HepG2 (cell line): Measurements from ENCODE around the gene KRTAP5-10. TPM values are rescaled to one million over a fixed set of nuclear protein-coding genes. Genes with fewer than 3 reads are reported as not detected.

Experiments
- CCAR2 ChIP-seq: fragments of 200-400 bp; formaldehyde crosslinking; optimal IDR thresholded peaks from 2 replicates; pipeline ENCODE3; 2018; ENCODE audit warnings: low read depth, mild to moderate bottlenecking, low read length, moderate library complexity
- CSRNP1 ChIP-seq: sonication (generic); formaldehyde crosslinking; IDR thresholded peaks from 2 replicates; pipeline ENCODE4 v1.8.1; 2023; ENCODE audit warnings: mild to moderate bottlenecking, missing genetic modification reagents
- HOMEZ ChIP-seq: IDR thresholded peaks from 2 replicates; pipeline ENCODE4 v1.6.1; 2016; ENCODE audit warnings: low read depth
- MXD3 ChIP-seq: IDR thresholded peaks from 2 replicates; pipeline ENCODE4 v1.6.1; 2016; ENCODE audit warnings: mild to moderate bottlenecking, missing biosample characterization, missing genetic modification reagents
- NFE2L1 ChIP-seq: sonication (generic); formaldehyde crosslinking; IDR thresholded peaks from 2 replicates; pipeline ENCODE4 v1.4.0; 2020; ENCODE audit warnings: missing genetic modification reagents, mild to moderate bottlenecking, borderline replicate concordance
- NFRKB ChIP-seq: fragments of 450-650 bp; IDR thresholded peaks from 2 replicates; pipeline ENCODE4 v1.6.1; 2017
- PHF21A ChIP-seq: sonication (generic); formaldehyde crosslinking; IDR thresholded peaks from 2 replicates; pipeline ENCODE4 v1.5.0; 2020; ENCODE audit warnings: mild to moderate bottlenecking, missing genetic modification reagents
- RBAK ChIP-seq: sonication (generic); formaldehyde crosslinking; IDR thresholded peaks from 2 replicates; pipeline ENCODE4 v1.5.1; 2020; ENCODE audit warnings: mild to moderate bottlenecking, missing genetic modification reagents
- SNRNP70 ChIP-seq: fragments of 200-400 bp; formaldehyde crosslinking; IDR thresholded peaks from 2 replicates; pipeline ENCODE4 v1.6.1; 2017; ENCODE audit warnings: mild to moderate bottlenecking, low read depth, low read length, moderate library complexity
- ZBTB1 ChIP-seq: sonication (generic); formaldehyde crosslinking; IDR thresholded peaks from 2 replicates; pipeline ENCODE4 v1.4.0; 2020; ENCODE audit warnings: missing genetic modification reagents, borderline replicate concordance
- ZNF318 ChIP-seq: sonication (generic); formaldehyde crosslinking; IDR thresholded peaks from 2 replicates; pipeline ENCODE4 v1.4.0; 2020; ENCODE audit warnings: mild to moderate bottlenecking, missing genetic modification reagents
- ZNF329 ChIP-seq: sonication (generic); formaldehyde crosslinking; IDR thresholded peaks from 2 replicates; pipeline ENCODE4 v1.9.0; 2021; ENCODE audit warnings: low read depth, mild to moderate bottlenecking, missing genetic modification reagents
- ZNF550 ChIP-seq: sonication (generic); formaldehyde crosslinking; IDR thresholded peaks from 2 replicates; pipeline ENCODE4 v1.4.0; 2020; ENCODE audit warnings: mild to moderate bottlenecking, missing genetic modification reagents, borderline replicate concordance
- ZNF577 ChIP-seq: sonication (generic); formaldehyde crosslinking; IDR thresholded peaks from 2 replicates; pipeline ENCODE4 v1.4.0; 2020; ENCODE audit warnings: mild to moderate bottlenecking, low read depth, missing genetic modification reagents, borderline replicate concordance
- ZNF691 ChIP-seq: sonication (generic); formaldehyde crosslinking; IDR thresholded peaks from 2 replicates; pipeline ENCODE4 v1.4.0; 2020; ENCODE audit warnings: missing genetic modification reagents, low read depth, mild to moderate bottlenecking, borderline replicate concordance
- ZNF746 ChIP-seq: sonication (generic); formaldehyde crosslinking; IDR thresholded peaks from 2 replicates; pipeline ENCODE4 v1.8.0; 2022; ENCODE audit warnings: mild to moderate bottlenecking, missing genetic modification reagents
- polyA plus RNA-seq, 8 experiments: library from polyadenylated mRNA; depleted of rRNA in 3 of 8; stranded (reverse) in 7 of 8; unstranded in 1 of 8; fragments of >200 nt; fragmentation: Illumina TruSeq in 4 of 8; extraction: Trizol in 4 of 8; gene quantifications; 2 replicates each; pipeline versions ENCODE4 v1.2.1 to v1.2.3, GENCODE V29; 2011 to 2016; ENCODE audit warnings: low read depth in 4 of 8, missing spikeins in 1 of 8, mixed read lengths in 1 of 8; ENCODE audit not compliant: insufficient read depth in 1 of 8
- total RNA-seq, 5 experiments: library from RNA; depleted of rRNA; stranded (reverse); fragments of >200 nt; fragmentation: Illumina TruSeq; extraction: Trizol; gene quantifications; 2 replicates each; pipeline ENCODE4 v1.2.3, GENCODE V29; 2016; ENCODE audit warnings: low read depth in 1 of 5

KRTAP5-10 gene
- total and polyA plus RNA-seq, 2 of the 13 experiments (the other 11 are each of a cell fraction or from before 2014, with no cell fraction given): not detected

GRCh38 chr11:71580057-71581003 is 15.0 kb downstream of the KRTAP5-10 start (continued):
- no peak for TF ChIP-seq ZNF318
- TF ChIP-seq RBAK (CRISPR knock-in tag): no peak
- TF ChIP-seq MXD3 (CRISPR knock-in tag): no peak
- no peak for TF ChIP-seq NFE2L1 (CRISPR knock-in tag)
- no peak for TF ChIP-seq ZNF577 (CRISPR knock-in tag)
- TF ChIP-seq NFRKB: no peak
- TF ChIP-seq ZNF550: no peak
- TF ChIP-seq ZNF329 (CRISPR knock-in tag): no peak
- TF ChIP-seq SNRNP70: no peak
- no peak for TF ChIP-seq HOMEZ (CRISPR knock-in tag)
- TF ChIP-seq ZBTB1 (CRISPR knock-in tag): no peak
- TF ChIP-seq ZNF746 (CRISPR knock-in tag): no peak
- no peak for TF ChIP-seq PHF21A (CRISPR knock-in tag)
- no peak for TF ChIP-seq CSRNP1 (CRISPR knock-in tag)
- no peak for TF ChIP-seq ZNF691 (CRISPR knock-in tag)
- TF ChIP-seq CCAR2: no peak
